Spleen (tissue), 11 donors: ENCODE data around the gene OR7A5. TPM values are rescaled to one million over a fixed set of nuclear protein-coding genes. Genes with fewer than 3 reads are reported as not detected.

Experiments
- DNase-seq: peaks from one replicate; pipeline ENCODE4 v3.0.0-alpha.2; 2020
- H3K27ac ChIP-seq, 8 donors: fragments of 200-600 bp; sonication (generic) in 7 of 8; 1 replicate in 4 of 8; 2 replicates in 4 of 8; pipeline versions ENCODE4 v1.5.0 to v1.8.0; 2016 to 2021; ENCODE audit warnings: inconsistent platforms in 4 of 8, mild to moderate bottlenecking in 4 of 8, moderate library complexity in 1 of 8
- H3K27me3 ChIP-seq, 7 donors: fragments of 200-600 bp; sonication (generic) in 6 of 7; replicated peaks in 1 of 7; 1 replicate in 4 of 7; 2 replicates in 3 of 7; pipeline versions ENCODE4 v1.5.0 to v1.8.0; 2016 to 2021; ENCODE audit warnings: inconsistent platforms in 3 of 7, mild to moderate bottlenecking in 1 of 7
- H3K36me3 ChIP-seq, 6 donors: fragments of 200-600 bp; sonication (generic) in 5 of 6; 1 replicate in 4 of 6; 2 replicates in 2 of 6; pipeline versions ENCODE4 v1.5.0 to v1.8.0; 2016 to 2021; ENCODE audit warnings: inconsistent platforms in 2 of 6
- H3K4me1 ChIP-seq, 6 donors: fragments of 200-600 bp; sonication (generic) in 5 of 6; 1 replicate in 3 of 6; 2 replicates in 3 of 6; pipeline versions ENCODE4 v1.5.0 to v1.8.0; 2016 to 2021; ENCODE audit warnings: inconsistent platforms in 3 of 6
- H3K4me3 ChIP-seq, 8 donors: fragments of 200-600 bp; sonication (generic) in 7 of 8; 1 replicate in 4 of 8; 2 replicates in 4 of 8; pipeline versions ENCODE4 v1.5.0 to v1.8.0; 2016 to 2021; ENCODE audit warnings: inconsistent platforms in 4 of 8, mild to moderate bottlenecking in 4 of 8, moderate library complexity in 2 of 8
- H3K9me3 ChIP-seq, 8 donors: fragments of 200-600 bp; sonication (generic) in 7 of 8; 1 replicate in 4 of 8; 2 replicates in 4 of 8; pipeline versions ENCODE4 v1.5.0 to v1.8.0; 2016 to 2021; ENCODE audit warnings: inconsistent platforms in 4 of 8
- POLR2A ChIP-seq, 3 donors: fragments of 450-650 bp; IDR thresholded peaks; one replicate each; pipeline ENCODE4 v1.5.1; 2017; ENCODE audit warnings: antibody characterized with exemption in 3 of 3, mild to moderate bottlenecking in 1 of 3
- POLR2AphosphoS5 ChIP-seq, 3 donors: sonication (generic); formaldehyde crosslinking; IDR thresholded peaks; one replicate each; pipeline ENCODE4 v1.5.1; 2017; ENCODE audit warnings: antibody characterized with exemption in 3 of 3
- WGBS, 5 donors: extraction: QIAGEN DNeasy Blood & Tissue Kit in 3 of 5; methylation state at CpG; one replicate each; pipeline versions ENCODE4 v1.1.5 to v1.1.7; 2013 to 2018; 5-methylcytosine and 5-hydroxymethylcytosine counted together
- intact Hi-C: fragments of 100-400 bp; cut with DNase I; formaldehyde crosslinking; loops from one replicate; pipeline ENCODE4 v1.15.0; 2023; ENCODE audit warnings: low total_unique reads
- polyA plus RNA-seq, 3 donors: library from polyadenylated mRNA; stranded (reverse); fragments of 200-250 nt; gene quantifications; one replicate each; pipeline ENCODE4 v1.2.1, GENCODE V29; 2013
- total RNA-seq, 7 donors: library from RNA; depleted of rRNA in 3 of 7; stranded (reverse); fragments of >200 nt in 3 of 7; fragmentation: NEBNext Ultra II Directional in 4 of 7; extraction: Animal tissue kit (Norgen Biotek cat#: 25700) in 4 of 7; gene quantifications; one replicate each; pipeline versions ENCODE4 v1.1.0 to v1.2.1, GENCODE V29; 2016 to 2021
- TF ChIP-seq, protein P1 (sequence below), 11 experiments: fragments of 200-600 bp in 7 of 11; fragments of 450-650 bp in 4 of 11; sonication (generic) in 4 of 11; IDR thresholded peaks in 8 of 11; conservative IDR thresholded peaks in 3 of 11; 1 replicate in 7 of 11; 2 replicates in 4 of 11; pipeline versions ENCODE4 v1.4.0 to v1.8.0; 2016 to 2021; ENCODE audit warnings: antibody characterized with exemption in 11 of 11, inconsistent platforms in 4 of 11, mild to moderate bottlenecking in 1 of 11
- donor health status: healthy with polysubstance abuse.
- donor health status: DM: no; HTN: no; CAD: no; lungs with moderate emphysema.
- donor health status: DM: no; HTN: no; CAD: no.
- donor health status: Bipolar disorder and iron deficiency.
- donor health status: healthy.
- donor health status: DM: no; HTN: no; CAD: no.
- donor health status: DM: yes; HTN: yes; CAD: no.

Gene OR7A5
- total and polyA plus RNA-seq, 10 donors, result not detected

DNA sequence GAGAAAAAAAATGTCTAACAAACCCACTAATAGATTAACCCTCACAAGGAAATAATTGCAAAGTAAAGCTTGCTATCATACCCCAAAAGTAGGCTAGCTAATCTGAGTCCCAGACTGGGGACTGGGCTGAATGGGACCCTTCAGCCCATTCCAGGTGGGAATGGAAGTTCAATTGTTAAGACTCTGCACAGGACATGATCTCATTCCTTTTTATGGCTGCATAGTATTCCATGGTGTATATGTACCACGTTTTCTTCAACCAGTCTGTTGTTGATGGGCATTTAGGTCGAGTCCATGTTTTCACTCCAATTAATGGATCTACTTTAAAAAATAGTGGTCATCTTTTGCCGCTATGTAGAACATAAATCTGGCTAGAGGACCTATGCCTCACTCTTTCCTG lies 17.9 kb downstream of the OR7A5 start:
- no peak for TF ChIP-seq POLR2AphosphoS5 (IDR thresholded peaks at IDR 0.05)
- TF ChIP-seq POLR2A (IDR thresholded peaks at IDR 0.05), result no peak
- TF ChIP-seq, protein P1, sequence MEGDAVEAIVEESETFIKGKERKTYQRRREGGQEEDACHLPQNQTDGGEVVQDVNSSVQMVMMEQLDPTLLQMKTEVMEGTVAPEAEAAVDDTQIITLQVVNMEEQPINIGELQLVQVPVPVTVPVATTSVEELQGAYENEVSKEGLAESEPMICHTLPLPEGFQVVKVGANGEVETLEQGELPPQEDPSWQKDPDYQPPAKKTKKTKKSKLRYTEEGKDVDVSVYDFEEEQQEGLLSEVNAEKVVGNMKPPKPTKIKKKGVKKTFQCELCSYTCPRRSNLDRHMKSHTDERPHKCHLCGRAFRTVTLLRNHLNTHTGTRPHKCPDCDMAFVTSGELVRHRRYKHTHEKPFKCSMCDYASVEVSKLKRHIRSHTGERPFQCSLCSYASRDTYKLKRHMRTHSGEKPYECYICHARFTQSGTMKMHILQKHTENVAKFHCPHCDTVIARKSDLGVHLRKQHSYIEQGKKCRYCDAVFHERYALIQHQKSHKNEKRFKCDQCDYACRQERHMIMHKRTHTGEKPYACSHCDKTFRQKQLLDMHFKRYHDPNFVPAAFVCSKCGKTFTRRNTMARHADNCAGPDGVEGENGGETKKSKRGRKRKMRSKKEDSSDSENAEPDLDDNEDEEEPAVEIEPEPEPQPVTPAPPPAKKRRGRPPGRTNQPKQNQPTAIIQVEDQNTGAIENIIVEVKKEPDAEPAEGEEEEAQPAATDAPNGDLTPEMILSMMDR (IDR thresholded peaks at IDR 0.05 in 8 of 11, conservative IDR thresholded peaks at IDR 0.05 in 3 of 11), result no peak
- Histone ChIP-seq H3K36me3 (no peaks in the 10 kb centered on the region), H3K27me3 (peaks cover 0 to 5% (median 0%) of the 10 kb centered on the region in 7 donors), H3K4me1 (no peaks in the 10 kb centered on the region), H3K27ac (no peak overlapping the region), H3K9me3 (peaks cover 0 to 7% (median 1%) of the 10 kb centered on the region in 8 donors), H3K4me3 (no peak overlapping the region)
- DNase-seq, result no peak
- 66 to 76% (median 67%) methylated on average over 3 of the region's 3 CpGs for WGBS, 5 donors
- intact Hi-C loops, result no loop called here

DNA sequence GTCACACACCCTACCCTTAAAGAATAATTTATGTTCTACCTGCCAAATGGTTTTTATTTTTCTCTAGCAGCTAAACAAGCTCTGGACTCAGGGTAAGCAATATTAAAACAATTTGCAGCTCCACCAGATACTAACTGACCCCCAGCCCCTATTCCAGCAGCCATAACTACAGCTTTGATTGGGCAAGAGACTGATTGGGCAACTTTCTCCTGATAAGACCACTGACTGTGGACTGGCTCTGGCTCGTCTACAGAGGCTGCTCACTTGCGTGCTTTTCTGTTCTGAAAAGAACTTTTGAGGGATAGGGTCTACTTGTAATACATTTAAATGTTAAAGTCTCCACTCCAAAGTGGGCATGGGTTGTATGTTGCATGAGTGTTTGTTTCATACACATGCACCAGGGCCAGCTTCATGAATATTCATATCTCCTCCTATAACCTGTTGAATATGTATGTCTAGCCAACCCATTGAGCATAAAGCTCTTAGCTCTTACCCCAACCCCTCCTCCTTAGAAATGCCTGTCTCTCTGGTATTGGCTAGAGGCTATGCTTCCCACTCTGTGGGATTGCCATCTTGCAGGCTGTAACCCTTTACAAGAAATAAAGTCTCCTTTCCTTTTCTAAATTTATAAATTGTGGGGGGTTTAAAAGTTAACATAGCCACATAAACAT lies 19.9 kb downstream of the OR7A5 start:
- TF ChIP-seq POLR2A (IDR thresholded peaks at IDR 0.05) (no peak), POLR2AphosphoS5 (IDR thresholded peaks at IDR 0.05) (no peak)
- TF ChIP-seq, protein P1 (IDR thresholded peaks at IDR 0.05 in 8 of 11, conservative IDR thresholded peaks at IDR 0.05 in 3 of 11), result no peak
- no peak overlapping the region for H3K4me3 ChIP-seq
- intact Hi-C loops, result no loop called here
- H3K27ac ChIP-seq, result no peak overlapping the region
- DNase-seq, result no peak
- H3K4me1 ChIP-seq, result no peaks in the 10 kb centered on the region
- 62 to 89% (median 79%) methylated on average over 2 of the region's 2 CpGs for WGBS, 5 donors
- peaks cover 0 to 4% (median 0%) of the 10 kb centered on the region in 7 donors for H3K27me3 ChIP-seq
- no peaks in the 10 kb centered on the region for H3K36me3 ChIP-seq
- peaks cover 0 to 7% (median 1%) of the 10 kb centered on the region in 8 donors for H3K9me3 ChIP-seq

DNA sequence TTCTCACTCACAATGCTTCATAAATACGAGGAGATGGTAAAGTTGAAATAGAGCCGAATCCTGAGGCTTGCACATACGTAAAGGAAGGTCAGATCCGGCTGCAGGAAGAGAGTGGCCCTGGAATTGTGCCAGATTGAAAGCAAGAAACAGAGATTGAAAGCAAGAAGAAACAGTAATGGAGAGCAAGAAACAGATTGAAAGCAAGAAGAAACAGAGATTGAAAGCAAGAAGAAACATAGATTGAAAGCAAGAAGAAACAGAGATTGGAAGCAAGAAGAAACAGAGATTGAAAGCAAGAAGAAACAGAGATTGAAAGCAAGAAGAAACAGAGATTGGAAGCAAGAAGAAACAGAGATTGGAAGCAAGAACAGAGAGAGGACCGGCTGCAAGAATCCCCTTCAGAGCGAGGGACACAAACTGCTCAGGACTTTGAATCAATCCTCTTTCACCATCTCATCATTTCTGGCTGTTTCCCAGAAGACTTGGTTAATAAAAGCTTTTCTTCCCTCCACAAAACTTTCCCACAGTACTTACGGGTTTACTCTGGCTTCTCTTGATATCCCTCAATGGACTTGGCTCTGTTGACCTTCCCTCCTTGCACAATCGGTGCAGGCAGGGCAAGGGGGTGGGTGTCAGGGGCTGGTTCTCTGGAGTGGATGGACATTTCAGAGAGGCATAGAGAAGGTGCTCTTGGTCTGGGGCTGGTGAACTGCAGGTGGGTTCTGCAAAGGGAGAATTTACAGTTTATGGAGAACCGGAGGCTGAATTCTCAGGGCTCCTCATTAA lies 25.5 kb downstream of the OR7A5 start:
- no peak overlapping the region for H3K27ac ChIP-seq
- intact Hi-C loops, result no loop called here

More for the DNA sequence above, 25.5 kb downstream of the OR7A5 start:
- H3K27me3 ChIP-seq, result no peaks in the 10 kb centered on the region
- peaks cover 0 to 2% (median 0%) of the 10 kb centered on the region in 6 donors for H3K4me1 ChIP-seq
- no peak for TF ChIP-seq POLR2A (IDR thresholded peaks at IDR 0.05)
- TF ChIP-seq, protein P1 (IDR thresholded peaks at IDR 0.05 in 8 of 11, conservative IDR thresholded peaks at IDR 0.05 in 3 of 11), result no peak
- no peak for TF ChIP-seq POLR2AphosphoS5 (IDR thresholded peaks at IDR 0.05)
- H3K9me3 ChIP-seq, result no peaks in the 10 kb centered on the region
- no peaks in the 10 kb centered on the region for H3K36me3 ChIP-seq
- no peak for DNase-seq
- 46 to 70% (median 50%) methylated on average over 9 of the region's 9 CpGs for WGBS, 5 donors
- no peak overlapping the region for H3K4me3 ChIP-seq
